HG03342 (cell line): ENCODE data around the gene CEP295NL.
"Not testable (repeated sequence)": the region's sequence is repeated elsewhere in the genome, so short reads cannot be mapped to it uniquely, and the experiment has no call there.

Experiments used
- ATAC-seq: cut with Tn5 transposase; IDR thresholded peaks from one replicate; pipeline ENCODE4 v1.9.1; 2021; ENCODE audit warnings: mild to moderate bottlenecking, moderate library complexity; ENCODE audit not compliant: unreplicated experiment

The CEP295NL gene

GRCh38 chr17:78868391-78868790, 34.6 kb downstream of the CEP295NL start:
- ATAC-seq, result no peak

DNA sequence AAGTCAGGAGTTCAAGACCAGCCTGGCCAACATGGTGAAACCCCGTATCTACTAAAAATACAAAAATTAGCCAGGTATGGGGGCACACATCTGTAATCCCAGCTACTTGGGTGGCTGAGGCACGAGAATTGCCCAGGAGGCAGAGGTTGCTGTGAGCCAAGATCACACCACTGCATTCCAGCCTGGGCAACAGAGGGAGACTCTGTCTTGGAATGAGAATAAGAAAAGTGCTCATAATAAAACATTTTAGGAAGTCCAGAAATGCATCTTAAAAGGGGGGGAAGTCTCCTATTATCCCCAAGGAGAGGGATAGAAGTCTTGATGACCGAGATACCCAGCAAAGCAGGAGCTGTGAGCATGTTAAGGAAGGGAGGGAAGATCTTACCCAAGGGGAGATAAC, 36.0 kb downstream of the CEP295NL start:
- not testable (repeated sequence) for ATAC-seq

DNA sequence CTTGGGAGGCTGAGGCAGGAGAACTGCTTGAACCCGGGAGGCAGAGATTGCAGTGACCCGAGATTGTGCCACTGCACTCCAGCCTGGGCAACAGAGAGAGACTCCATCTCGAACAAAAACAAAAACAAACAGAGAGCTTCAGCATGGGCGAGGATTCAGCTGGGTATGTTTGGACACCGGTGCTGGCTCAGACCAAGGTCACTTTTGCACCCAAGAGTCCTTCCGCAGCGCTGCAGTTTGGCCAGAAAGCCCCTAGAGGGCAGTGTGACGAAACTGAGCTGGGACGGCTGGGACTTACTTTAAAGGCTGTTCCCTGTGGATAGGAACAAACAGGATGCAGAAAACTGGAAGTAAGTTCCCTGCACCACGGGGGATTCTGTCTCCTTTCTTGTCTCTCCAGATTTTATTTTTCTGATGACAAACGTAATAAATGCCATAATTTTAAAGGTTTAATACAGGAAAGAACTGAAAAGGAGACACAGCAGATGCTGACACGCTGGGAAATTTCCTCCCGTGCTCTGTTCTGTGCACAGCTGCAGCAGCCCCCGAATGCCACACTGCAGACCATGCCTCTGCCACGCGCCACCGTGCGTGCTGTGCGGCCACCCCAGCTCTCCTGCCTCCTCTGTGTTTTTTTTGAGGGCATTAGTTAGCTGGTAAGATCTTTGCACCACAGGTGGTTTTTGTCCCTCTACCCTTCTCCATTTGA, 37.2 kb downstream of the CEP295NL start:
- ATAC-seq, result no peak

DNA sequence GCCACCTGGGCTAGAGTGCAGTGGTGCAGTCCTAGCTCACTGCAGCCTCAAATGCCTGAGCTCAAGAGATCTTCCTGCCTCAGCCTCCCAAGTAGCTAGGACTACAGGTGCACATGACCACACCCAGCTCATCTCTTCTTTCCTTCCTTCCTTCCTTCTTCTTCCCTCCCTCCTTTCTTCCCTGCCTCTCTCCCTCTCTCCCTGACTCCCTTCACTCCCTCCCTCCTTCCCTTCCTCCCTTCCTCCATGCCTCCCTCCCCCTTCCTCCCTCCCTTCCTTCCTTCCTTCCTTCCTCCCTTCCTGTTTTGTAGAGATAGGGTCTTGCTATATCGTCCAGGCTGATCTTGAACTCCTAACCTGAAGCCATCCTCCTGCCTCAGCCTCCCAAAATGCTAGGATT, 38.9 kb downstream of the CEP295NL start:
- no peak for ATAC-seq

- no peak for ATAC-seq
Measured at GRCh38 chr17:78862073-78863023, 40.7 kb downstream of the CEP295NL start.

DNA sequence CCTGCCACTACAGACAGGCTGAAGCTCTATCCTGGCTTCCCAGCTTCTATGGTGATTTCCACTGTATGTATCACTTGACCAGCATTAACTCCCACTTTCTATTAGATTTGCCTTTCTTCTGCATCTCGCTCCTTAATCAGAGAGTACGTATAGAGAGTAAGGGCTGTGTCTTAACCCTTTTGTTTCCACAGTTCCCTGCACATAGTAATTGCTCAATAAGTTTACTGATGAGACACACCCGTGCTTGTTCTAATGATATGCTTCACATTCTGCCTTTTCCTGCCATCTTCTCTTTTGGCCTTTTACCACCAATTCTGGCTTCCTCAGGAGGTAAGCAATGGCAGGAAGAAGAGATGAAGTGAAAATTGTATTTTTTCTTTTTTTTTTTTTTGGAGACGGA, 41.8 kb downstream of the CEP295NL start:
- ATAC-seq, result no peak

DNA sequence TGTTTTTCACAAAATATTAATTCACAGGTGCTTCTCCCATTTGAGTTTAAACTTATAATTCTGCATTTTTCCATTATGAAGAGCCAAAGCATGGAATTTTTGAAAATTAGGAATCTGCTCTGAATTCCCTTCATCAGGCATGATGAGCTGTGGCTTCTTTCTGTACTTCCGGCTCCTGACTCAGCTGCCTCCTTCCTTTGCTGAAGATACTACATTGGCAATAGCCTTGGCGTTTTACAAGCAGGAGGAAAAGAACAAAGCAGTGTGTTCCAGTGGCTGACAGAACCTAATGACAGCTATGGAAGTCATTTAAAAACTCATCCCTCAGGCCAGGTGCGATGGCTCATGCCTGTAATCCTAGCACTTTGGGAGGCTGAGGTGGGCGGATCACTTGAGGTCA, 44.0 kb downstream of the CEP295NL start:
- ATAC-seq, result no peak

- ATAC-seq, result no peak
Measured at GRCh38 chr17:78857266-78857665, 45.7 kb downstream of the CEP295NL start.

DNA sequence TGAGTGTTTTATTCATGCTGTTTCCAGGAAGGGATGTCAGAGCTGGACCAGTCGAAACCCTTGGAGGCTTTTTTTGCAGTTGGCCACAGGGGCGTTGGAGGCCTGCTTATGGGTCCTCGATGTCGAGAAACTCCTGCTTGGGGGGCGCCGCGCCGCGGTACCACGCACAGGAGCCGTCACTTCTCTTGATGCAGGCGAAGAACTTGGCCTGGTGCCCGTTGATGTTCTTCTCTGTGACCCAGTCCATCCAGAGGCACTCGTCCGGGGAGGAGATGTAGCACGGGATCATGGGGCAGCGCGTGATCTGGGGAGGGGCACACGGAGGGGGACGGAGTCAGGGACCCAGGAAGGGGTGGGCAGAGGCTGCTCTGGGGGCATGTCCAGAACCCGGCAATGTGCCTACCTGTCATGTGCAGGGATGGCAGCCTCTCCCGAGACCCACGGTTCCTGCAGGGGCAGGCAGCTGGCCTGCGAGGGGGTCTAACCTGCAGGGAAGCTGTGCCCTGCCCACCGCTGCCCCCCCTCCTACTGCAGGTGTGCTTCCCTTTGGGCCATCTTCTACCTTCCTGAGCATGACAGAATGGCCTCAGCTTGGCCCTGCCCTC, 47.3 kb downstream of the CEP295NL start:
- no peak for ATAC-seq

DNA sequence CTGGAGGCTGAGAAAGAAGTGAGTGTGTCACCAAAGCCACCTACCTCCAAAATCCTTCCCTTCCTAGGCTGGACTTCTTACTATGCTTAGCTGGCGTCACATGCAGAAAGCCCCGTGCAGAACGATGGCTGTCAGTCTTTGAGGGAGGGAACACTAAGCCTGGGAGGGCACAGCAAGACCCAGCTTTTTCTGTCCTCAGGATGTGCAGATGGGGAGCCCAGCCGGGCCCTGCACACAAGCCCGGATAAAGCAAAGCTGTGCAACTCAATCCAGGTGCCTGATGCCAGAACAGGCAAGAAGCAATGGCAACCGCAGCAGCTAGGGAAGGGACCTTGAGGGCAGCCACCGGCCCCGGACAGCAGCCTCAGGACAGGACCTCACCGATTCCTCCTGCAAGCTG, 48.5 kb downstream of the CEP295NL start:
- no peak for ATAC-seq

GRCh38 chr17:78853926-78854394, 49.0 kb downstream of the CEP295NL start:
- no peak for ATAC-seq

DNA sequence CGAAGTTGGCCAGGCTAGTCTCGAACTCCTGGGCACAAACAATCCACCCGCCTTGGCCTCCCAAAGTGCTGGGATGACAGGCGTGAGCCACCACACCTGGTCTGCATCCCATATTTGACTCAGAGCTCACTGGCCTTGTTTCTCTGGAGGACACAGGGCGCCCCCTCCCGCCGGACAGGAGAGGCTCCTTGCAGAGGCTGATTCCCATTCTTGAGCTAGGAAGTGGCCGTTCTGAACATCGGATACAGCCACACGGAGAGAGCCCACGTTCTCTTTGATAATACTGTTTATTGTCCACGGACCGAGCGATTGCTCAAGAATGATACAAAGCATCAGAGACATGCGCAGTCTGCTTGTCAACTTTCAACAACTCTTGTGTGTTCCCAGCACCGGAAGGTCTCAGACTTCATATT, 50.3 kb downstream of the CEP295NL start:
- ATAC-seq, result no peak

- no peak for ATAC-seq
Measured at GRCh38 chr17:78849026-78849425, 54.0 kb downstream of the CEP295NL start.

DNA sequence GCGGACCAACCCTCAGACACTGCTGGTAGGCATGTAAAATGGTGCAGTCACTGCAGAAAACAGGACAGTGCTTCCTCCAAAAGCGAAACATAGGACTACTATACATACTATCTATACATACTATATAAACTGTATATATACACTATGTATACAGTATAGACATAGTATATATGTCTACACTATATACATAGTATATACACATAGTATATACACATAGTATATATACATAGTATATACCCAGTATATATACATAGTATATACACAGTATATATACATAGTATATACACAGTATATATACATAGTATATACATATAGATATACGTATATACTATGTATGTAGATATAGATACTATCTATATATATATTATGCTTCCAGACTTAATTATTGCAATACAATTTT, 55.9 kb downstream of the CEP295NL start:
- no peak for ATAC-seq

DNA sequence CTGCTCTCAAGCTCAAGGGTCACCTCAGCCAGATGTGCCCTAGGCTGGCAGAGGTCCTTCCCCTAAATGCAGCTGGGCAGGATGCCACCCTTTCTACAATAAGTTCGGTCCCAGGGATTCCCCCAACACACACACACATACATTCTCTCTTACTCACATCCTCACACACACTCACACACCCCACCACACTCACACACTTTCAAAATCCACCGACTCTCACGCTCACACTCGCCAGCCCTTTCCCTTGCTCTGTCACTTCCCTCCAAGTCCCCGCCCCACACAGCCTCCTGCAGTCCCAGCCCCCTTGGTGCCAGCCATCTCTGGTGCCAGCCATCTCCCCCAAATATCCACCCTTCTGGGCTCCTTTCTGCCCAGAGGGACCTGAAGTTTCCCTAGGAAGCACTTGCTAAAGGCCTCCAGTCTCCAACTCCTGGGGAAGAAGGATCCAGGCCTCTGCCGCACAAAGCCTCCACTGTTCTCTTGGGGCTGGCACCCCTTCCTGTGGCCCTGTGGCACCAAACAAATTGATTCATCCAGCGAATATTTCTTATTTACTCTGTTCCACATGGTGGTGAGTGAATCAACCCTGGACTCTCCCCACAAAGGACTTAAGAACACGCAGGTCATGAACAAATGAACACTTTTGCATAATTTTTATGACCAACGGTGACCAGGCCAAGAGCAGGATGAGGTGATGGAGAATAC, 58.5 kb downstream of the CEP295NL start:
- ATAC-seq, result no peak

GRCh38 chr17:78842881-78843565, 60.0 kb downstream of the CEP295NL start:
- ATAC-seq, result no peak

GRCh38 chr17:78840780-78841611, 62.0 kb downstream of the CEP295NL start, which contains the start of gene USP36:
TSS of gene USP36 (minus strand) at chr17:78840814. CDS start at chr17:78836363, 4,451 bp downstream.
- peak; percentile 84 for ATAC-seq
